NCI-H2196 treated with DMSO at 0.1 percent for 48 hours (cell line): ENCODE results near the gene NOCT.
A peak's percentile ranks its signal among the peaks of the same experiment; 100 is the strongest.
"Not testable (repeated sequence)": the region's sequence is repeated elsewhere in the genome, so short reads cannot be mapped to it uniquely, and the experiment has no call there.

ENCODE experiments used
- DNase-seq: peaks from one replicate; lab custom pipeline; 2025; ENCODE audit not compliant: unreplicated experiment; lab: John Stamatoyannopoulos, UW

NOCT gene

DNA sequence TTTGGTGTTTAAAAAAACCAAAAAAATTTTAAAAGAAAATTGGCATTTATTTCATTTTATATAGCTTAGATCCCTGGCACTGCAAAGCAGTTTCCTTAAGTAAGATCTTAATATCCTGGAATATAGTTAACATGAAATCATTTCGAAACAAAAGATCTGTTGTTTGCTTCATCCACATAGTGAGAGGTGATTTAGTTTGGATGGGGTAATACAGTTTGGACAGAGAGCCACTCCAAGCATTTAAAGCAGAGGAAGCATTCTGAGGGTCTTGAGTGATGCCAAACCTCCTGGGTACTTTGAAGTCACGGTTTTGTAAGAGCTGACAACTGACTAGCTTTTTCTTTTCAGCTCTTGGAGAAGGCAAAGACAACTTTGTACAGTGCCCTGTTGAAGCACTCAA, 28.7 kb downstream of the NOCT start:
- DNase-seq: no peak

DNA sequence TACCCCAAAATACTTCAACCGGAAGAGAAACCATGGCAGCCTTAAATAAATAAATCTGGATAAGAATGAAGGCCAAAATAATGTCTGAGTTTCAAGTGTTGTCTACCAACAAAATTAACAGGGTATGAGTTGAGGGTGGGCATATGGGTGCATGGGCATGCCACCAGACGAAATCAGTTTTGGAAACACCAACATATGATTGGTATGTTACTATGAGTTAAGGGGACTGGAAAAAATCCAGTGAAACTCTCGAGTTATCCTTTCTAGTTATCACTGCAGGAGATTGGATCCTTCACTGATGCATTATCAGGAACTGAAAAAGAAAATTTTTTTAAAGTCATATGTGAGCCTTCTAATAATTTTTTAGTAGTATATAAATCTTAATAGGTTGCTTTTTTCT, 32.4 kb downstream of the NOCT start:
- no peak for DNase-seq

GRCh38 chr4:139050446-139050845, 34.9 kb downstream of the NOCT start:
- no peak for DNase-seq

GRCh38 chr4:139053909-139054308, 38.3 kb downstream of the NOCT start:
- no peak for DNase-seq

DNA sequence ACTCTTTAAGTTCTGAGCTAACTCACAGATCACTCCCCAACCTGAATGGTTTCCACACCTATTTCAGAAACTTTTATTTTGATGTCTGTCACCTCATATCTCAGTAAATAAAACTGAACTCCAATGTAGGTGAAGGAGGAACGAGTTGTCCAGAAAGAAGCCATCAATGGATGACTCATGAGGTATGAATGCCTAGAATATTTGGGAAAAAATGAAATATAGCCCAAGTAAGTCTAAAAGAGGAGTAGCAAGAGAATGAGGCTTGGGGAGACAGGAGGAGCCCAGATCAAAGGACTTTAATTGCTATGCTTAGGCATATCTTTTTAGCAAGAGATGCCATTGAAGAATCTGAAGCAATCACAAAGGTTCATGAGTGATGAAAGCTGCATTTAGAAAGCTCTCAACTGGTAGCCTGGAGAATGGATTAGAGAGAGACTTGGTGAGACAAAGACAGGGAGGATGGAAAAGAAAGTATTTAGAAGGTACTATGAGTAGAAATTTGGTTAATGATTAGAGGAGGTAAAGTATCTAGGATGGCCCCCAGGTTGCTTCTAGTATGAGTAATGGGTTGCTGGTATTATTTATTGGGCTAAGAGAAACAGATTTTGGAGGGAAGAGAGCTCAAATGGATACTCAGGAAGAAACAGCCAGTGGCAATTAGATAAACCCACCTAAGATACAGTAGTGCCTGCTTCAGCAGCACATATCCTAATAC, 39.4 kb downstream of the NOCT start:
- DNase-seq: no peak

- not testable (repeated sequence) for DNase-seq
These were observed 43.4 kb downstream of the NOCT start for GRCh38 chr4:139059026-139059425.

DNA sequence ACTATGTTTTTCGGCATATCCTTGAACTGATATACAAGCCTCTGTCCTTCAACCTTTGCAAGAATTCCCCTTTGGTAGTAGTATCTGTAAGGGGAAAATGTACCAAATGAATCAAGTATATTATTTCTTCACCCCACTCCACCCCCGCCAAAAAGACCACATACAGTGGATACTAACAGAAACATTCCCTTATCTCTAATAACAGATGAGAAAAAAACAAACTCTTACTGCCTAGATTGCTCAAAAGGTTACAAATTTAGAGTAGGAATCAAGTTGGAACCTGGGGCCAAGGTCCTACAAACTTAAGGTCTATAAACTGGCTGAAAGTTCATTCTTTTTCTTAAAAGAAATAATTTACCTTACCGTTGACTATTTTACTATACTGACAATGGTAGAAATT, 45.0 kb downstream of the NOCT start:
- no peak for DNase-seq

GRCh38 chr4:139076016-139076744, 60.6 kb downstream of the NOCT start:
- DNase-seq: no peak

DNA sequence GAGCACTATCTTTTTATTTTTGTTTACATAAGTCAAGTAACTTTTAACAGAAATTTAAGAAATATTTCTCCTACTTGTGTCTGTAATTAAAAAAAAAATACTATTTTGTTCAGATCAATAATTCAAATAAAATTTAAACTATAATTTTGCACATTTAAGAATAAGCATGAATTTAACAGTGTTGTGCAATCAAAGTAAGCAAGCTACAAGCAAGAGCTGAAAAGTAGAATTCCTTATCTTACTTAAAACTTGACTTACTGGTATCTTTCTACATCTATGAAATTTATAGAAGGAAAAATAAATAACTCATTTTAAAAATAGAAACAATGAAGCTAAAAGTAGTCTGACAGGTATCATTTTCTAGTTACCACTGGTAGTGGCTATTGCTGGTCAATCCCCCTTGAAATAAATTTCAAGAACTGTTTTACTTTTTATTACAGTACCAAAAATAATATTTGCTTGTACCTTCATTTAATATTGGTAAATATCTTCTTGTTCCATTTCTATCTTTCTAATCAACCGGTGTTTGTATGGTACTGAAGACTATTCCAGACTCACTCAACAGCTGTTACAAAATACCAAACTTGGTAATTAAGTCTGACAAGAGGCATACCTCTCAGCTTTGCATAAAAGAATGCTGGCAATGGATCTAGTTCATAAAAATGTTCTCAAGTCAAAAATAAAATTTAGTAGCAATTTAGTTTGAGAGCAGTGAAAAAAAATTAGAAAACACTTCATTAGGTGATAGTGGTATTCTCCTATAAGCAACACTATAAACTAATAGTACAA, 62.2 kb downstream of the NOCT start:
- no peak for DNase-seq

DNA sequence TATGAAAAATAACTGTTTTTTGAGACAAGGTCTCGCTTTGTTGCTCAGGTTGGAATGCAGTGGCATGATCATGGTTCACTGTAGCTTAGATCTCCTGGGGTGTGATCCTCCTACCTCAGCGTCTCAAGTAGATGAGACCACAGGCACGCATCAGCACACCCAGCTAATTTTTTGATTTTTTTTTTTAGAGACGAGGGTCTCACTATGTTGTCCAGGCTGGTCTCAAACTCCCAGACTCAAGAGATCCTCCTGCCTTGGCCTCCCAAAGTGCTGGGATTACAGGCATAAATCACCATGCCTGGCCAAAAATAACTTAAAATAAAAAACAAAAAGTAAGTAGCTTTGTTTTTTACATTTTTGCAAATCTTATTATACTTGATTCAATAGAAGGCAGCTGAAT, 63.3 kb downstream of the NOCT start:
- no peak for DNase-seq

DNA sequence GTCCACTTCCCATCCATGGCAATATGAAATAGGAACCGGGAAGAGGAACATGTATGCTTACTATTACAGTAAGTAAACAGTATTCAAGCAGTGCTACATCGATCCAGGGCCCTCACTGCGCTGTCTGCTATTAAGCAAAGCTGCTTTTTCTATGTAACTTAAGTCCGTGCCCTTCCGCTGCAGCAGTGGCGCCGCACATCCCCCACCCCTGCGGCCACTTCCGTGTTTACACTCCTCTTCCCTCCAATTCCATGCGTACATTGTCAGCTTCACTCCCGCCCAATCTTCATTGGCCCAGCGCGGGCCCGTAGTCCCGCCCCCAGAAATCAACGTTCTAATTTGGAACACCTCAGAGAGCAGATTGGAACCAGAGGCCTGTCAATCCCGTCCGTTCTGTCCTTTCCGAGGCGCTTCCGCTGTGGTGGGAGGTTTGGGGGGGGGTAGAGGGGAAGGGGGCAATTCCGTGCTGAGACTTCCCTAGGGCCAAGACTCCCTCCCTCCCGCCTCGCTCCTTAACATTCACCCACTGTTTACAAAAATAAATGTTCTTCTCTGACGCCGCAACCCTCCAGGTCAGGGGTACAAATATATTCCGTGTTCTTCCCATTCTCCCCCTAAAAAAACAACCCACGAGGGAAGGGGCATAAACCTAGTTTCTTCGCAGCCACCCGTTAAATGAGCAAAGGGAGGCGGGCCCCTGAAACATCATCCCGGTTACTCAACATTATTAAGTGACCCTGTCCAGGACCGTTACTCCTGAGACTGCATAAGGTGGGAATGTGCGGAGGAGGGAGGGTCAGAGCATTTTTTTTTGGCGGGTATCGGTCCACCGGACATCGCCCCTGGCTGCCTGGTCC, 67.4 kb downstream of the NOCT start:
- peak; percentile 79 for DNase-seq

DNA sequence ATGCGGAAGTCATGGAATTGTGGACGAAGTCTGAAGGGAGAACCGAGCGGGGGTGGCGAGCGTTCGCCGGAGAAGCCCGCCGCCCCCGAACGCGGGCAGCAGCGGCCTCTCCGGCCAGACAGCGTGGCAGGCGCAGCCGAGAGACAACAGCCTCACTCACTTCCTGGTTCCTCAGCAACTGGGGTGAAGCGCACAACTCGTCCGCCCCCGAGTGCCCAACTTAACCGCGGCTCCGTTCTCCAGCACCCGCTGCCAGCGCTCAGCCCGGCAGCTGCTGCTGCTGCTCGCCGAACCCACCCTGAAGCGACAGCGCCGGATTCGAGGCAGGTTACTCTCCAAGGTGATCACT, 68.0 kb downstream of the NOCT start:
- no peak for DNase-seq

- peak; percentile 61 for DNase-seq
These were observed 68.6 kb downstream of the NOCT start for GRCh38 chr4:139083956-139084803.

DNA sequence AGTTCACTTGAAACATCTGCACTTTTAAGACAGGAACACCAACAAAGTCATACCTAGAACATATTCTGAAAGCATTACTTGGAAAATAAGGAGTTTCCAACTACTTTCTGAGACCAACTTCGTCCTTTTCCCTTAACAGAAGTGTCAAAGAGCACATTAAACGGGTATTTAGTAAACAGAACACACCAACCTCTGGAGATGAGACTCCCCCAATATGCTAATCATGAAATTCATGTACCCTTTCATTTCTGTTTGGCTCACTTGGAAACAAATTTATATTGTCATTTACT, 69.2 kb downstream of the NOCT start:
- no peak for DNase-seq

GRCh38 chr4:139085141-139085540, 69.6 kb downstream of the NOCT start:
- no peak for DNase-seq

DNA sequence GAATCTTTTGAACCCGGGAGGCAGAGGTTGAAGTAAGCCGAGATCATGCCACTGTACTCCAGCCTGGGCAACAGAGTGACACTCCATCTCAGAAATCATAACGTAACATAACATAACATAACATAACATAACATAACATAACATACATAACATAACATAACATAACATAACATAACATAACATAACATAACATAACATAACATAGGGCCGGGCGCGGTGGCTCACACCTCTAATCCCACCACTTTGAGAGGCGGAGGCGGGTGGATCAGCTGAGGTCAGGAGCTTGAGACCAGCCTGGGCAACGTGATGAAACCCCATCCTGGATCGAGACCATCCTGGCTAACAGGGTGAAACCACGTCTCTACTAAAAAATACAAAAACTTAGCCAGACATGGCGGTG, 76.7 kb downstream of the NOCT start:
- no peak for DNase-seq
